Tibial nerve (tissue), 4 donors: ENCODE measurements around the gene CCDC102B. TPM values are rescaled to one million over a fixed set of nuclear protein-coding genes. Genes with fewer than 3 reads are reported as not detected.

Source experiments
- DNase-seq, 2 donors: peaks; one replicate each; pipeline ENCODE4 v3.0.0-alpha.2; 2019; ENCODE audit warnings: low spot score in 2 of 2
- H3K27ac ChIP-seq, 4 donors: fragments of 200-600 bp; sonication (generic) in 3 of 4; one replicate each; pipeline ENCODE4 v1.5.1; 2017 to 2019; ENCODE audit warnings: mild to moderate bottlenecking in 1 of 4
- H3K27me3 ChIP-seq, 2 donors: fragments of 200-600 bp; sonication (generic) in 1 of 2; one replicate each; pipeline versions ENCODE4 v1.5.1 to v1.6.0; 2017 to 2019
- H3K36me3 ChIP-seq, 3 donors: fragments of 200-600 bp; sonication (generic); one replicate each; pipeline ENCODE4 v1.5.1; 2018 to 2019
- H3K4me1 ChIP-seq, 4 donors: fragments of 200-600 bp; sonication (generic) in 3 of 4; one replicate each; pipeline ENCODE4 v1.5.1; 2017 to 2019
- H3K4me3 ChIP-seq, 4 donors: fragments of 200-600 bp; sonication (generic) in 3 of 4; one replicate each; pipeline ENCODE4 v1.5.1; 2017 to 2019; ENCODE audit warnings: mild to moderate bottlenecking in 1 of 4, moderate library complexity in 1 of 4
- H3K9me3 ChIP-seq, 4 donors: fragments of 200-600 bp; sonication (generic) in 3 of 4; one replicate each; pipeline ENCODE4 v1.5.1; 2017 to 2019
- EP300 ChIP-seq, 2 donors: sonication (generic); formaldehyde crosslinking; IDR thresholded peaks; one replicate each; pipeline ENCODE4 v1.6.1; 2017; ENCODE audit warnings: antibody characterized with exemption in 2 of 2, mild to moderate bottlenecking in 1 of 2
- POLR2A ChIP-seq, 2 donors: fragments of 450-650 bp; IDR thresholded peaks; one replicate each; pipeline ENCODE4 v1.6.1; 2017; ENCODE audit warnings: antibody characterized with exemption in 2 of 2, mild to moderate bottlenecking in 2 of 2, moderate library complexity in 2 of 2
- WGBS, 2 donors: methylation state at CpG; one replicate each; pipeline ENCODE4 v1.1.5; 2018; 5-methylcytosine and 5-hydroxymethylcytosine counted together
- small RNA-seq: library from RNA; depleted of rRNA; stranded (forward); fragments of <200 nt; gene quantifications from one replicate; pipeline ENCODE3, GENCODE V24; 2016
- total RNA-seq, 4 donors: library from RNA; depleted of rRNA; stranded (reverse); fragments of >200 nt; gene quantifications; one replicate each; pipeline ENCODE4 v1.1.0, GENCODE V29; 2016
- TF ChIP-seq, protein P1 (sequence below), 5 experiments: fragments of 200-600 bp in 3 of 5; fragments of 450-650 bp in 2 of 5; sonication (generic) in 3 of 5; IDR thresholded peaks; one replicate each; pipeline ENCODE4 v1.5.1; 2016 to 2019; ENCODE audit warnings: antibody characterized with exemption in 5 of 5, mild to moderate bottlenecking in 3 of 5, moderate library complexity in 2 of 5

The CCDC102B gene
- total RNA-seq, 4 donors from 2014 or later = 5.7 to 27.5 (median 15.3) TPM

GRCh38 chr18:69082499-69082898 is 284.6 kb downstream of the CCDC102B start:
- Histone ChIP-seq H3K4me3 (no peak overlapping the region), H3K4me1 (no peaks in the 10 kb centered on the region), H3K9me3 (peaks cover 0 to 3% (median 0%) of the 10 kb centered on the region in 4 donors), H3K27me3 (no peaks in the 10 kb centered on the region), H3K27ac (no peak overlapping the region), H3K36me3 (no peaks in the 10 kb centered on the region)
- DNase-seq = no peak
- WGBS, 2 donors = 95 to 97% methylated on average over 1 of the region's 1 CpG
- TF ChIP-seq, protein P1, sequence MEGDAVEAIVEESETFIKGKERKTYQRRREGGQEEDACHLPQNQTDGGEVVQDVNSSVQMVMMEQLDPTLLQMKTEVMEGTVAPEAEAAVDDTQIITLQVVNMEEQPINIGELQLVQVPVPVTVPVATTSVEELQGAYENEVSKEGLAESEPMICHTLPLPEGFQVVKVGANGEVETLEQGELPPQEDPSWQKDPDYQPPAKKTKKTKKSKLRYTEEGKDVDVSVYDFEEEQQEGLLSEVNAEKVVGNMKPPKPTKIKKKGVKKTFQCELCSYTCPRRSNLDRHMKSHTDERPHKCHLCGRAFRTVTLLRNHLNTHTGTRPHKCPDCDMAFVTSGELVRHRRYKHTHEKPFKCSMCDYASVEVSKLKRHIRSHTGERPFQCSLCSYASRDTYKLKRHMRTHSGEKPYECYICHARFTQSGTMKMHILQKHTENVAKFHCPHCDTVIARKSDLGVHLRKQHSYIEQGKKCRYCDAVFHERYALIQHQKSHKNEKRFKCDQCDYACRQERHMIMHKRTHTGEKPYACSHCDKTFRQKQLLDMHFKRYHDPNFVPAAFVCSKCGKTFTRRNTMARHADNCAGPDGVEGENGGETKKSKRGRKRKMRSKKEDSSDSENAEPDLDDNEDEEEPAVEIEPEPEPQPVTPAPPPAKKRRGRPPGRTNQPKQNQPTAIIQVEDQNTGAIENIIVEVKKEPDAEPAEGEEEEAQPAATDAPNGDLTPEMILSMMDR (IDR thresholded peaks at IDR 0.05) = no peak
- TF ChIP-seq EP300 (IDR thresholded peaks at IDR 0.05) (no peak), POLR2A (IDR thresholded peaks at IDR 0.05) (no peak)

DNA sequence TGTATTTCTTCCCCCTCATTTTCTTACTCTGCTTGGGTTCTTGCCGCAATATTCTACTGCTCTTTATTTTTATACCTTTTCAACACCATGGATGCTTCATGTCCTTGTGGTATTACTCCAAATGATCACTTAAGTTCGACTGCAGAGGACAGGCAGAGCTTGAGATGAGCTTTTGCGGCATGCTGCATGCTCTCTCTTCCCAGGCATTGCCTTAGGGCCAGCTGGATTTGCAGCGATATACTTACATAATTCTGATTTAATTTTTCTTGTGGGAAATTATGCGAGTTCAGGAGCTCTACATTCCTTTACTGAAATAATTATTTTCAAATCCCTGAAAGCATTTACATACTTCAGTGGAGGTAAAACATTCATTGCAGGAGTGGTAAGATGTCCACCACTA is 288.1 kb downstream of the CCDC102B start:
- Histone ChIP-seq H3K36me3 (no peaks in the 10 kb centered on the region), H3K27me3 (no peaks in the 10 kb centered on the region), H3K4me1 (no peaks in the 10 kb centered on the region), H3K27ac (no peak overlapping the region), H3K9me3 (no peaks in the 10 kb centered on the region), H3K4me3 (no peak overlapping the region)
- TF ChIP-seq POLR2A (IDR thresholded peaks at IDR 0.05) (no peak), EP300 (IDR thresholded peaks at IDR 0.05) (no peak)
- TF ChIP-seq, protein P1 (IDR thresholded peaks at IDR 0.05) = no peak
- DNase-seq = no peak
- WGBS, 2 donors = 59 to 73% methylated on average over 5 of the region's 5 CpGs

DNA sequence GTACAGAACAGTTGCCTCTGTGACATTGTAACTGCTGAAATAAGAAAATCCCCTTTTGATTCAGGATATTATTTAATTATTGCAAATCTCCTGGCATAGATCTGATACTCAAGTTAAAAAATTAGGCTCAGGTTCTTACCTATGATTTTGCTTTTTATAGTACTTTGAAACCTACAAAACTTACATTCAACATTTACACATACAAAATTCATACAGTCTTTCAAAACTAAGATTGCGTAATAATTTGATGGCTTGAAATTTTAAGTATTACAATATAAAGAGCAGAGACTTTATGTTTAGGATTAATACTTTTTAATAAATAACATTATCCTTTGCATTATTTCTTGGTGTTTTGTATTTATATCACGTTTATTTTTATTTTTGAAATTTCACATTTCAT is 291.1 kb downstream of the CCDC102B start:
- Histone ChIP-seq H3K4me3 (no peak overlapping the region), H3K36me3 (no peaks in the 10 kb centered on the region), H3K4me1 (no peaks in the 10 kb centered on the region), H3K27me3 (no peaks in the 10 kb centered on the region), H3K9me3 (no peaks in the 10 kb centered on the region), H3K27ac (no peak overlapping the region)
- 92% methylated on average over 2 of the region's 2 CpGs for WGBS, 2 donors
- no peak for TF ChIP-seq POLR2A (IDR thresholded peaks at IDR 0.05)
- TF ChIP-seq, protein P1 (IDR thresholded peaks at IDR 0.05) = no peak
- TF ChIP-seq EP300 (IDR thresholded peaks at IDR 0.05) = no peak
- no peak for DNase-seq

DNA sequence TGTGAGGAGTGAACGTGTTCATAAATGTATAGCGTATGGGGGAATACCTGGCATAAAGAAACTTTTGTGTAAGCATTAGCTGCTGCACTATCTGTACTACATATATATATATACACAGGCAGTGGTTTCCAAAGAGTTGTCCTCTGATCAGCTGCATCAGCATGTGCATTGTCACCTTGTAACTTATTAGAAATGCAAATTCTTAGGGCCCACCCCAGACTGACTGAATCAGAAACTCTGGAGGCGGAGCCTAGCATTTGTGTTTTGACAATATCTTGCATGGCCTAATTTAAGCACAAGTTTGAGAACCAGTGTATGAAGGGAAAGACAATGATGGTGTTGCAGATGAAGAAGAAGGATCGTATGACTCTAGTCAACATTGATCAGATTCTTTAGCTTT is 299.5 kb downstream of the CCDC102B start:
- H3K27me3 ChIP-seq = no peaks in the 10 kb centered on the region
- no peaks in the 10 kb centered on the region for H3K36me3 ChIP-seq
- TF ChIP-seq POLR2A (IDR thresholded peaks at IDR 0.05) (no peak), EP300 (IDR thresholded peaks at IDR 0.05) (no peak)
- TF ChIP-seq, protein P1 (IDR thresholded peaks at IDR 0.05) = no peak
- no peak overlapping the region for H3K27ac ChIP-seq
- whole genome bisulfite sequencing, 2 donors = 94 to 95% methylated on average over 4 of the region's 4 CpGs
- no peak for DNase-seq
- no peak overlapping the region for H3K4me3 ChIP-seq
- no peaks in the 10 kb centered on the region for H3K9me3 ChIP-seq
- H3K4me1 ChIP-seq = no peaks in the 10 kb centered on the region

GRCh38 chr18:69102959-69103358 is 305.1 kb downstream of the CCDC102B start:
- Histone ChIP-seq H3K36me3 (no peaks in the 10 kb centered on the region), H3K9me3 (no peaks in the 10 kb centered on the region), H3K4me1 (no peaks in the 10 kb centered on the region), H3K4me3 (no peak overlapping the region), H3K27me3 (no peaks in the 10 kb centered on the region), H3K27ac (no peak overlapping the region)
- TF ChIP-seq POLR2A (IDR thresholded peaks at IDR 0.05) (no peak), EP300 (IDR thresholded peaks at IDR 0.05) (no peak)
- TF ChIP-seq, protein P1 (IDR thresholded peaks at IDR 0.05) = no peak
- 27 to 35% methylated on average over 1 of the region's 1 CpG for WGBS, 2 donors
- no peak for DNase-seq

Small RNAs within 50 kb of the gene (small RNA-seq; reads per million reads assigned to genes)
- gene RNU6-39P = not detected

Other genes with a start within 250 kb of the CCDC102B start
- gene TMX3, start 83.0 kb upstream of the CCDC102B start, total RNA-seq = 10 to 100 TPM; 30.2 to 69.0 (median 54.3) TPM